Lower leg skin (tissue), 4 donors: ENCODE results near the gene MICU1. TPM values are rescaled to one million over a fixed set of nuclear protein-coding genes. Genes with fewer than 3 reads are reported as not detected.

Experiments used
- DNase-seq, 2 donors: peaks; one replicate each; pipeline ENCODE4 v3.0.0-alpha.2; 2019; ENCODE audit warnings: low spot score in 2 of 2
- H3K4me3 ChIP-seq: fragments of 200-600 bp; sonication (generic); 2 replicates; pipeline ENCODE4 v1.5.1; 2017; ENCODE audit warnings: mild to moderate bottlenecking, low read depth; ENCODE audit not compliant: poor library complexity, severe bottlenecking
- CTCF ChIP-seq, 3 donors: fragments of 450-650 bp; IDR thresholded peaks; one replicate each; pipeline ENCODE4 v1.5.1; 2016; ENCODE audit warnings: antibody characterized with exemption in 3 of 3, mild to moderate bottlenecking in 3 of 3, moderate library complexity in 2 of 3
- POLR2A ChIP-seq, 2 donors: fragments of 450-650 bp; IDR thresholded peaks; one replicate each; pipeline ENCODE4 v1.6.1; 2016 to 2017; ENCODE audit warnings: antibody characterized with exemption in 2 of 2, mild to moderate bottlenecking in 1 of 2, moderate library complexity in 1 of 2
- WGBS, 2 donors: methylation state at CpG; one replicate each; pipeline ENCODE4 v1.1.5; 2018; 5-methylcytosine and 5-hydroxymethylcytosine counted together
- intact Hi-C: fragments of 100-400 bp; cut with DNase I; formaldehyde crosslinking; loops from one replicate; pipeline ENCODE4 v1.15.0; 2023; ENCODE audit warnings: low total_unique reads
- total RNA-seq, 4 donors: library from RNA; depleted of rRNA; stranded (reverse); fragments of >200 nt; gene quantifications; one replicate each; pipeline ENCODE4 v1.1.0, GENCODE V29; 2016

The MICU1 gene
- total RNA-seq, 4 donors from 2014 or later = 36.8 to 54.6 (median 46.8) TPM

GRCh38 chr10:72418679-72419078, 207.2 kb downstream of the MICU1 start:
- WGBS, 2 donors = 74 to 83% methylated on average over 3 of the region's 3 CpGs
- TF ChIP-seq CTCF (IDR thresholded peaks at IDR 0.05) (no peak), POLR2A (IDR thresholded peaks at IDR 0.05) (no peak)
- intact Hi-C loops = no loop called here

GRCh38 chr10:72417971-72418370, 207.9 kb downstream of the MICU1 start:
- TF ChIP-seq CTCF (IDR thresholded peaks at IDR 0.05) = no peak
- TF ChIP-seq POLR2A (IDR thresholded peaks at IDR 0.05) = no peak
- DNase-seq = no peak
- no peak overlapping the region for H3K4me3 ChIP-seq
- 55 to 91% methylated on average over 1 of the region's 1 CpG for WGBS, 2 donors
- intact Hi-C loops = no loop called here

More at GRCh38 chr10:72418679-72419078, 207.2 kb downstream of the MICU1 start:
- no peak for DNase-seq
- H3K4me3 ChIP-seq = no peak overlapping the region

DNA sequence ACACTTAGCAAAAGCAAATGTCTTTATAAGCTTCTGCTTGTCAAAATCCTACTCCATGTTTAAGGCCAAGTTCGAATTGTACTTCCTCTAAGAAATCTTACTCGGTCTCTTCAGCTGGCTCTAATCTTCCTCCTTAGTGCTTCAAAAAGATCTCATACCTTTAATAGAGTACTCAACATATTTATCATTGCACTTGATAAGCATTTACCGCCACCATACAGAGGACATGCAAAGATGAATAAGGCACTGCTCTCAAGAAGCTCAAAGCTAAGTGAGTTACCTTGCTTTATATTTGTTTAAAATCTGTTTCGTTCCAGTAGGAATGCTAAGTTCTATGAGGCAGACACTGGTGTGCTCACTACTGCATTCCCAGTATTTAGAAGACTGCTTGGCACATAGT, 209.2 kb downstream of the MICU1 start:
- no peak for DNase-seq
- no peak for TF ChIP-seq POLR2A (IDR thresholded peaks at IDR 0.05)
- TF ChIP-seq CTCF (IDR thresholded peaks at IDR 0.05) = no peak
- no peak overlapping the region for H3K4me3 ChIP-seq
- intact Hi-C loops = no loop called here
- 92 to 93% methylated on average over 4 of the region's 4 CpGs for WGBS, 2 donors

DNA sequence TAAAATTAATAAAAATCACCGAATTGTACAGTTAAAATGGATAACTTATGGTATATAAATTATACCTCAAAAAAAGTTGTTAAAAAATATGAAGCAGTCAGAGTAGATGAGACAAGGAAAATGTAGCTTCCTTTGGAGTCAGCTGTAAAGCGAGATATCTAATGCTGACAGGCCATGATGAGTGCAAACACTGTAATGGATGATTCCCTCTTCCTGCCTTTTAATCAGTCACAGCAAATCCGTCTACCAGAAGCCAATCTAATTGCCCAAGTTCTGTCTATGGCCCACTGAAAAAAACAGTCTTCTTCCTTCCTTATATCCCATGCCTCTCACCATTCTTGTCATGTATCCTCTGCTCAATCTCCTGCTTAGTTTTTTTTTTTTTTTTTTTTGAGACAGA, 211.2 kb downstream of the MICU1 start:
- no peak for DNase-seq
- TF ChIP-seq CTCF (IDR thresholded peaks at IDR 0.05) (no peak), POLR2A (IDR thresholded peaks at IDR 0.05) (no peak)

DNA sequence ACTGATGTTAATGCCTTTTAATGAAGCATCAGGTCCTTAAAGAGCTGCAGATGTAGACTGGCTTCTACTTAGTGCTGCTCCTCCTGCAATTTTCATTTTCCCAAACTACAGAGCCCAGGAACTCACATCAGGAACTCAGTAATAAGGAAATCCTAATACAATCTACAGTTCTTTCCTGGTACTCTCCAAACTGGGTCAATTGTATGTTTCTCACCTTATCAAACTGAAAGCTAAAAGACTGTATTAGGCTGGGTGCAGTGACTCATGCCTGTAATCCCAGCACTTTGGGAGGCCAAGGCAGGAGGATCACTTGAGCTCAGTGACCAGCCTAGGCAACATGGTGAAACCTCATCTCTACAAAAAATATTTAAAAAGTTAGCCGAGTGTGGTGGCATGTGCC, 216.7 kb downstream of the MICU1 start:
- no peak for DNase-seq
- intact Hi-C loops = no loop called here
- H3K4me3 ChIP-seq = no peak overlapping the region
- WGBS, 2 donors = 100% methylated on average over 1 of the region's 1 CpG
- TF ChIP-seq POLR2A (IDR thresholded peaks at IDR 0.05) = no peak
- no peak for TF ChIP-seq CTCF (IDR thresholded peaks at IDR 0.05)

More for the DNA sequence above, 211.2 kb downstream of the MICU1 start:
- intact Hi-C loops = no loop called here
- H3K4me3 ChIP-seq = no peak overlapping the region
- 94 to 96% methylated on average over 3 of the region's 3 CpGs for WGBS, 2 donors

DNA sequence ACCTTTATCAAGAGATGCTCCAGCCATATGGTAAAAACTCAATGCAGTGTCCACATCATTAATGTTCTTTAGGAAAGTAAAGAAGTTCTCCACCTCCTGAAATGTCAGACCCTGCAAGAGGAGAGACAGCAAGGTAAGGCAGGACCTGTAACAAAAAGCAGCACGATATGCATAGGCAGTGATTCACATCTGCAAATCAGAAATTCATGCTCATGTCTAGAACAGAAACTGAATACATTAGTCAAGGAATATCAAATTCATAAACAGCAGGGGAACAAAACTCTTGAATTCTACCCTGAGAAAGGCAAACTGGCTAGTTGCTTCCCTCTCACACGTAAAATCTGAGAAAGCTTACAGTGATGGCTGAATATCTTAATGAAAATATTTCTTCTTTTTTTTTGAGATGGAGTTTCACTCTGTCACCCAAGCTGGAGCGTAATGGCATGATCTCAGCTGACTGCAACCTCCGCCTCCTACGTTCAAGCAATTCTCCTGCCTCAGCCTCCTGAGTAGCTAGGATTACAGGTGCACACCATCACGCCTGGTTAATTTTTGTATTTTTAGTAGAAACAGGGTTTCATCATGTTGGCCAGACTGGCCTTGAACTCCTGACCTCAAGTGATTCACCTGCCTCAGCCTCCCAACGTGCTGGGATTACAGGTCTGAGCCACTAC, 217.8 kb downstream of the MICU1 start:
- intact Hi-C loops = no loop called here
- 91 to 93% methylated on average over 7 of the region's 7 CpGs for WGBS, 2 donors
- H3K4me3 ChIP-seq = no peak overlapping the region
- TF ChIP-seq POLR2A (IDR thresholded peaks at IDR 0.05) (no peak), CTCF (IDR thresholded peaks at IDR 0.05) (no peak)
- no peak for DNase-seq
